Neuronal stem cell (in vitro differentiated cells): ENCODE results near the gene DNAH17.
"Not testable (repeated sequence)": the region's sequence is repeated elsewhere in the genome, so short reads cannot be mapped to it uniquely, and the experiment has no call there.

Source experiments
- DNase-seq: peaks from one replicate; pipeline ENCODE4 v3.0.0-alpha.2; 2013; ENCODE audit warnings: low spot score
- H2AFZ ChIP-seq: one replicate; pipeline ENCODE4 v1.6.1; 2013; ENCODE audit warnings: mild to moderate bottlenecking, low read length, inconsistent platforms
- H2AK5ac ChIP-seq: 2 replicates; pipeline ENCODE4 v1.6.1; 2013; ENCODE audit warnings: low read depth, mild to moderate bottlenecking, inconsistent platforms, low read length, moderate library complexity, mixed read lengths
- H2BK120ac ChIP-seq: 2 replicates; pipeline ENCODE4 v1.6.1; 2013; ENCODE audit warnings: low read depth, mild to moderate bottlenecking, inconsistent platforms, low read length, moderate library complexity, mixed read lengths
- H2BK12ac ChIP-seq: one replicate; pipeline ENCODE4 v1.6.1; 2013; ENCODE audit warnings: low read length, inconsistent platforms
- H2BK15ac ChIP-seq: 2 replicates; pipeline ENCODE4 v1.6.1; 2013; ENCODE audit warnings: mild to moderate bottlenecking, low read length, inconsistent platforms, mixed read lengths
- H2BK5ac ChIP-seq: one replicate; pipeline ENCODE4 v1.6.1; 2013; ENCODE audit warnings: inconsistent platforms, mild to moderate bottlenecking, low read length, moderate library complexity
- H3K14ac ChIP-seq: one replicate; pipeline ENCODE4 v1.6.1; 2013; ENCODE audit warnings: low read length, inconsistent platforms
- H3K18ac ChIP-seq: 2 replicates; pipeline ENCODE4 v1.6.1; 2013; ENCODE audit warnings: low read length, inconsistent platforms
- H3K23ac ChIP-seq: 2 replicates; pipeline ENCODE4 v1.6.1; 2013; ENCODE audit warnings: low read depth, mild to moderate bottlenecking, mixed read lengths, low read length, inconsistent platforms; ENCODE audit not compliant: poor library complexity
- H3K27ac ChIP-seq: replicated peaks from 3 replicates; pipeline ENCODE4 v1.5.1; 2013; ENCODE audit warnings: low read length, inconsistent platforms
- H3K27me3 ChIP-seq, 3 experiments: 2 replicates each; pipeline ENCODE4 v1.6.1; 2013; ENCODE audit warnings: low read length in 3 of 3, mild to moderate bottlenecking in 2 of 3, inconsistent platforms in 1 of 3, low read depth in 1 of 3, mixed read lengths in 1 of 3, moderate library complexity in 1 of 3; ENCODE audit not compliant: control insufficient read depth in 3 of 3, insufficient read depth in 3 of 3
- H3K36me3 ChIP-seq, 2 donors: replicated peaks in 1 of 2; 2 replicates each; pipeline ENCODE4 v1.6.1; 2013; ENCODE audit warnings: low read length in 2 of 2; ENCODE audit not compliant: control insufficient read depth in 2 of 2, insufficient read depth in 2 of 2
- H3K4ac ChIP-seq: 2 replicates; pipeline ENCODE4 v1.6.1; 2013; ENCODE audit warnings: inconsistent platforms, mild to moderate bottlenecking, low read length, moderate library complexity
- H3K4me1 ChIP-seq, 2 donors: 1 replicate in 1 of 2; 2 replicates in 1 of 2; pipeline ENCODE4 v1.6.1; 2013; ENCODE audit warnings: low read length in 2 of 2, low read depth in 1 of 2; ENCODE audit not compliant: control insufficient read depth in 2 of 2, insufficient read depth in 1 of 2
- H3K4me2 ChIP-seq: one replicate; pipeline ENCODE4 v1.6.1; 2013; ENCODE audit warnings: mild to moderate bottlenecking, low read length, inconsistent platforms; ENCODE audit not compliant: insufficient read depth, poor library complexity, severe bottlenecking
- H3K4me3 ChIP-seq, 2 donors: 2 replicates each; pipeline ENCODE4 v1.5.1; 2013; ENCODE audit warnings: low read length in 2 of 2, mild to moderate bottlenecking in 2 of 2, inconsistent platforms in 1 of 2, moderate library complexity in 1 of 2
- H3K79me1 ChIP-seq: one replicate; pipeline ENCODE4 v1.6.1; 2013; ENCODE audit warnings: low read depth, mild to moderate bottlenecking, inconsistent platforms, low read length, moderate library complexity
- H3K9ac ChIP-seq: one replicate; pipeline ENCODE4 v1.6.1; 2013; ENCODE audit warnings: mild to moderate bottlenecking, low read depth, low read length, inconsistent platforms; ENCODE audit not compliant: poor library complexity
- H3K9me3 ChIP-seq, 2 donors: replicated peaks in 1 of 2; 2 replicates each; pipeline versions ENCODE3 to v1.6.1; 2013; ENCODE audit warnings: low read length in 2 of 2, mild to moderate bottlenecking in 2 of 2, inconsistent platforms in 1 of 2, low read depth in 1 of 2, mixed read lengths in 1 of 2, moderate library complexity in 1 of 2; ENCODE audit not compliant: control insufficient read depth in 2 of 2, insufficient read depth in 1 of 2
- H4K8ac ChIP-seq: one replicate; pipeline ENCODE4 v1.6.1; 2013; ENCODE audit warnings: low read depth, mild to moderate bottlenecking, inconsistent platforms, low read length, moderate library complexity
- H4K91ac ChIP-seq: one replicate; pipeline ENCODE4 v1.6.1; 2013; ENCODE audit warnings: low read length, low read depth, mild to moderate bottlenecking, inconsistent platforms; ENCODE audit not compliant: poor library complexity
- WGBS, 2 donors: extraction: QIAGEN DNeasy Blood & Tissue Kit; methylation state at CpG; one replicate each; pipeline ENCODE4 v1.1.7; 2013; ENCODE audit warnings: missing lambda C conversion rate in 2 of 2, mixed read lengths in 1 of 2; ENCODE audit not compliant: insufficient read length in 2 of 2, insufficient replicate concordance in 1 of 2; ENCODE audit errors: extremely low coverage in 2 of 2; 5-methylcytosine and 5-hydroxymethylcytosine counted together

The DNAH17 gene

DNA sequence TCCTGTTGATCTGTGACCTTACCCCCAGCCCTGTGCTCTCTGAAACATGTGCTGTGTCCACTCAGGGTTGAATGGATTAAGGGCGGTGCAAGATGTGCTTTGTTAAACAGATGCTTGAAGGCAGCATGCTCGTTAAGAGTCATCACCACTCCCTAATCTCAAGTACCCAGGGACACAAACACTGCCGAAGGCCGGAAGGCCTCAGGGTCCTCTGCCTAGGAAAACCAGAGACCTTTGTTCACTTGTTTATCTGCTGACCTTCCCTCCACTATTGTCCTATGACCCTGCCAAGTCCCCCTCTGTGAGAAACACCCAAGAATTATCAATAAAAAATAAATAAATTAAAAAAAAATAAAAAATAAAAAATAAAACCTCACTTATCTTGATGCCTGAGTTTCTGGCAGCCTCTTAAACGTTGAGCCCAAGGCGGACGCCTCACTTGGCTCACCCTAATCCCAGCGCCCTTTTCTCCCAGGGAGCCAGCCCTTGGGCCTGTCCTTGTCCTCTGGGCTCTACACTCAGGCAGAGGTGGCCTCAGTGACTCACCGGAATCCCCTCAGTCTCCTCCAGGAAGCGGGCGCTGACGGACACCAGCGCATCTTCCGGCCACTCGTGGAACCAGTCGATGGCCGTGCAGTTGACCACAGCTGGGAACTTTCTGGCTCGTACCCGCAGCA lies 110.9 kb downstream of the DNAH17 start:
- no CpG with 5 or more reads among the region's 19 CpGs for WGBS, 2 donors
- not testable (repeated sequence) for H3K79me1 ChIP-seq

DNA sequence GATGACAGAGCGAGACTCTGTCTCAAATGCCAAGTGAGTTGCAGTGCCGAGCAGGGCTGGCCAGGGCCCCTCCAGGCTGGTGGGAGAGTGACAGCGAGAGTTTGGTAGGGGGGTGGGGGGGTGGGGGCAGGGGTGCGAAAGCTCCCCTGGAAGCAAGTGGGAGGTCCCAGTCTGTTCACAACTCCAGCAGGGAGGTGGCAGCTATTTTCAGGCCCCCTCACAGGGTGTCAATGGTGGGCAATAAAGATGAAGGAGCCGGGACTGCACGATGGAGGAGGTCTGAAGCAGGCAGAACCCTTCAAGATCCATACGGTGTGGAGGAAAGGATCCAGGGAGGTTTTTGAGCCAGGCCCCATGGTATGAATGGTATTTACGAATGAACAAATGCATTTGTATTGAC lies 115.0 kb downstream of the DNAH17 start:
- Histone ChIP-seq H2BK15ac (no peak overlapping the region), H2BK5ac (no peak overlapping the region), H3K4ac (no peak overlapping the region), H3K27ac (no peak overlapping the region), H3K23ac (no peak overlapping the region), H3K79me1 (no peaks in the 10 kb centered on the region), H3K18ac (no peak overlapping the region), H2AK5ac (no peak overlapping the region), H3K14ac (no peak overlapping the region), H3K4me3 (no peak overlapping the region), H3K9me3 (peaks cover 0 to 6% of the 10 kb centered on the region in 2 donors), H3K27me3 (peaks cover 0 to 2% (median 0%) of the 10 kb centered on the region in 3 experiments), H4K8ac (no peak overlapping the region), H2AFZ (no peak overlapping the region), H3K4me1 (peaks cover 0 to 3% of the 10 kb centered on the region in 2 donors), H2BK12ac (no peak overlapping the region), H2BK120ac (no peak overlapping the region), H3K4me2 (no peak overlapping the region), H3K36me3 (no peaks in the 10 kb centered on the region), H4K91ac (no peak overlapping the region), H3K9ac (no peak overlapping the region)
- no peak for DNase-seq
- WGBS, 2 donors, result no CpG with 5 or more reads among the region's 8 CpGs

More for the DNA sequence above, 110.9 kb downstream of the DNAH17 start:
- H3K4me3 ChIP-seq, H3K4me1 ChIP-seq, H3K27me3 ChIP-seq, H2BK12ac ChIP-seq, H3K9me3 ChIP-seq, H3K36me3 ChIP-seq, H3K4ac ChIP-seq, H3K9ac ChIP-seq, H3K4me2 ChIP-seq, DNase-seq, H4K8ac ChIP-seq, H2AFZ ChIP-seq, H4K91ac ChIP-seq, H3K14ac ChIP-seq: not testable (repeated sequence)
- Histone ChIP-seq H3K27ac (peak overlapping the region; percentile 54), H2BK15ac (peak overlapping the region; percentile 1), H2BK120ac (peak overlapping the region; percentile 72), H2AK5ac (peak overlapping the region; percentile 81), H3K23ac (peak overlapping the region; percentile 55), H3K18ac (peak overlapping the region; percentile 64), H2BK5ac (peak overlapping the region; percentile 90)

DNA sequence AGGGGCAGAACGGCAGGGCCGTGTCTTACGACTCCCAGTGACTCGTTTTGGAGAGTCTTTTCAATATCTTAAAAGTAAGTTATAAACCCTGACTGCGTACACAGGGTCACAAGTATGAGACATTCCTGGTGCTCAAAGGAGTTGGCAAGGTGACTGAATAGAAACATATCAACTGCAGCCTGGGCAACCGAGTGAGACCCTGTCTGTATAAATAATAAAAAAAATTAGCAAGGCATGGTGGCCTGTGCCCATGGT lies 115.5 kb downstream of the DNAH17 start:
- peaks cover 0 to 3% of the 10 kb centered on the region in 2 donors for H3K4me1 ChIP-seq
- H3K79me1 ChIP-seq, result no peaks in the 10 kb centered on the region
- no peak overlapping the region for H3K23ac ChIP-seq
- H3K14ac ChIP-seq, result no peak overlapping the region
- no peak overlapping the region for H4K91ac ChIP-seq
- no peak overlapping the region for H3K18ac ChIP-seq
- peaks cover 0 to 6% of the 10 kb centered on the region in 2 donors for H3K9me3 ChIP-seq
- no peak for DNase-seq
- H2BK15ac ChIP-seq, result no peak overlapping the region
- H2BK12ac ChIP-seq, result no peak overlapping the region
- H3K4ac ChIP-seq, result no peak overlapping the region
- no peak overlapping the region for H2AFZ ChIP-seq
- no CpG with 5 or more reads among the region's 6 CpGs for WGBS, 2 donors
- no peak overlapping the region for H3K27ac ChIP-seq
- H4K8ac ChIP-seq, result no peak overlapping the region
- H2AK5ac ChIP-seq, result no peak overlapping the region
- H3K4me2 ChIP-seq, result no peak overlapping the region
- H3K9ac ChIP-seq, result no peak overlapping the region
- no peak overlapping the region for H2BK5ac ChIP-seq
- H3K27me3 ChIP-seq, result peaks cover 0 to 2% (median 0%) of the 10 kb centered on the region in 3 experiments
- no peak overlapping the region for H2BK120ac ChIP-seq
- no peak overlapping the region for H3K4me3 ChIP-seq
- no peaks in the 10 kb centered on the region for H3K36me3 ChIP-seq

DNA sequence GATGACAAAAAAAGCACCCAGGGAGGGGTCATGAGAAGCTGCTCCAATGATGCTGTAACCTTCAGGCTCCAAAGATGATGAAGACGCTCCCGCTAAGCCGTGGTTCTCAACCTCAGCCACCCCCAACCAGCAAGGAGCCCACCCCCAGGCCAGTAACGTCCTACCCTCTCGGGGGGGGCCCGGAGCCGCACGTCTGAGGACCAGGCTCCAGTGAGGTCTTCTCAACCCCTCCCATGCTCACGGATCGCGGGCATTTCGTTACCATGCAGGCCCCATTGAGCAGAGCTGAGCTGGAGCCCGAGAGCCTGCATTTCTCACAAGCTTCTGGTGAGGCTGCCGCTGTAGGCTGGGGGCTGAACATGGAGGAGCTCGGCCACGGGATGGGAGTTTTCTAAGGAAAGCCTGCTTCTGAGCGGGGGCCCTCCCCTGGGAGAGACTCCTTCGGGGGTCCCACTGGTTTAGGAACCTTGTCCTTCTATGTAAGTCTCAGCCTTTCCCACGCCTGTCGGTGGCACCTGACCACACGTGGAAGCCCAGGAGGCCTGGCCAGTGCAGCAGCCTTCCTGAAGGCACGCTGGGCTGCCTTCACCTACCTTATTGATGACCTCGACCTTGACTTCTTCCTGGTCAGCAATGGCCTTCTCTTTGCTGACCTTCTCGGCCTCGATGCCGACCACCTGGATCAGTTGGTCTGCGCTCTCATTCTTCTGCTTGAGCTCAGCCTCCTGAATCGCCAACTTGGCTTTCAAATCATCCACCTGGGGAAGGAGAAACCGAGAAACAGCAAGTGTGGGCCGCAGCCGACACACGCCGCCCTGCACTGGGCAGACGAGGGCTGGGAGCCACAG lies 116.0 kb downstream of the DNAH17 start:
- no peak overlapping the region for H3K4ac ChIP-seq
- H3K4me2 ChIP-seq, result no peak overlapping the region
- peak overlapping the region; percentile 16 for H2BK12ac ChIP-seq
- no peaks in the 10 kb centered on the region for H3K79me1 ChIP-seq
- peaks cover 0 to 2% (median 0%) of the 10 kb centered on the region in 3 experiments for H3K27me3 ChIP-seq
- peaks cover 0 to 2% of the 10 kb centered on the region in 2 donors for H3K9me3 ChIP-seq
- no peak overlapping the region for H2AFZ ChIP-seq
- no peak for DNase-seq
- H3K36me3 ChIP-seq, result no peaks in the 10 kb centered on the region
- peak overlapping the region; percentile 14 for H3K14ac ChIP-seq
- no CpG with 5 or more reads among the region's 34 CpGs for WGBS, 2 donors
- peak overlapping the region; percentile 85 for H3K18ac ChIP-seq
- no peak overlapping the region for H2BK120ac ChIP-seq
- no peak overlapping the region for H2AK5ac ChIP-seq
- no peak overlapping the region for H4K91ac ChIP-seq
- no peaks in the 10 kb centered on the region for H3K4me1 ChIP-seq
- no peak overlapping the region for H2BK15ac ChIP-seq
- no peak overlapping the region for H3K23ac ChIP-seq
- H3K27ac ChIP-seq, result no peak overlapping the region
- H2BK5ac ChIP-seq, result no peak overlapping the region
- no peak overlapping the region for H3K9ac ChIP-seq
- H3K4me3 ChIP-seq, result no peak overlapping the region
- H4K8ac ChIP-seq, result peak overlapping the region; percentile 65
